GM10248 (cell line): ENCODE results near the gene WNT16.

Source experiments
- CTCF ChIA-PET: fragments of 300-600 bp; sonication (Branson Sonifier 250); formaldehyde crosslinking; extraction: SDS; loops from one replicate; lab custom pipeline; 2021; ENCODE audit warnings: antibody characterized with exemption; lab: Yijun Ruan, JAX
- POLR2A ChIA-PET: fragments of 350-650 bp; sonication (Branson Sonifier 250); formaldehyde crosslinking; extraction: SDS; loops from one replicate; lab custom pipeline; 2020; ENCODE audit warnings: antibody characterized with exemption; lab: Yijun Ruan, JAX
- DNase-seq: peaks from one replicate; pipeline ENCODE4 v3.0.0; 2012; ENCODE audit errors: extremely low spot score
- TF ChIP-seq, protein P1 (sequence below): IDR thresholded peaks from 2 replicates; pipeline ENCODE4 v1.5.1; 2012; ENCODE audit warnings: mild to moderate bottlenecking, low read depth; ENCODE audit errors: extremely low read depth, missing control alignments, control extremely low read depth

WNT16 gene

GRCh38 chr7:121328508-121329190 lies at the start of gene WNT16:
Gene WNT16 (plus strand): TSS chr7:121329000. CDS start chr7:121329293, 293 bp downstream.
- POLR2A ChIA-PET = no interaction called here
- CTCF ChIA-PET = interaction anchor here (1.0 to 1.4 kb wide), 4 partner anchors 16 to 666 kb away, joined by 3 to 4 read pairs (median 3); no protein-coding TSS in a partner anchor
- peak; percentile 24 for DNase-seq
- TF ChIP-seq, protein P1, sequence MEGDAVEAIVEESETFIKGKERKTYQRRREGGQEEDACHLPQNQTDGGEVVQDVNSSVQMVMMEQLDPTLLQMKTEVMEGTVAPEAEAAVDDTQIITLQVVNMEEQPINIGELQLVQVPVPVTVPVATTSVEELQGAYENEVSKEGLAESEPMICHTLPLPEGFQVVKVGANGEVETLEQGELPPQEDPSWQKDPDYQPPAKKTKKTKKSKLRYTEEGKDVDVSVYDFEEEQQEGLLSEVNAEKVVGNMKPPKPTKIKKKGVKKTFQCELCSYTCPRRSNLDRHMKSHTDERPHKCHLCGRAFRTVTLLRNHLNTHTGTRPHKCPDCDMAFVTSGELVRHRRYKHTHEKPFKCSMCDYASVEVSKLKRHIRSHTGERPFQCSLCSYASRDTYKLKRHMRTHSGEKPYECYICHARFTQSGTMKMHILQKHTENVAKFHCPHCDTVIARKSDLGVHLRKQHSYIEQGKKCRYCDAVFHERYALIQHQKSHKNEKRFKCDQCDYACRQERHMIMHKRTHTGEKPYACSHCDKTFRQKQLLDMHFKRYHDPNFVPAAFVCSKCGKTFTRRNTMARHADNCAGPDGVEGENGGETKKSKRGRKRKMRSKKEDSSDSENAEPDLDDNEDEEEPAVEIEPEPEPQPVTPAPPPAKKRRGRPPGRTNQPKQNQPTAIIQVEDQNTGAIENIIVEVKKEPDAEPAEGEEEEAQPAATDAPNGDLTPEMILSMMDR = no peak

DNA sequence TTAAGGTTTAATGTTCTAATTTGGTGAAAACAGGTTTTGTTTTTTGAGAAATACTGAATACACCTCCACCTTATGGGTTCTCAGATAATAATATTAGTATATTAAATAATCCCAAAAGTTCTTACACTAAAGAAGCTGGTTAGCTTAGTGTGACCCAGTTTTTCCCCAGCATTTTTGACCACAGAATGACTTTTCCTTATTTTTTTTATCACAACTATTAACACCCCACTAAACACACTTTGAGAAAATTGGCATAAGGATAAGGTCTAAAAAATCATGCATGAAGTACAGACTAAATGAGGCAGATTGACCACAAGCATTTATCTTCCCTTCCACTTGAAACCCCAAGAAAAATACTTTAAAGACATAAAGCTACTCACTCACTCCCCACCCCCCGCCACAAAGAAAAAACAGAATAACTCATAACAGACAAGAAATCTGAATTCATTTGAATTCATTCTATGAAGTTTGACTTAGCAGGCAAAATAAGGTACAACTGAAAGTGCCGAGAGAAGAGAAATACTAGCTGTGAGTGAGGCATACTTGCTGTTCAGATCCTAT lies 49.7 kb upstream of the WNT16 start:
- ChIA-PET CTCF (interaction anchor here (0.7 to 2.1 kb wide), 6 partner anchors 10 to 172 kb away, joined by 3 to 6 read pairs (median 3); partner anchors contain the start of gene FAM3C), POLR2A (no interaction called here)
- no peak for DNase-seq
- TF ChIP-seq, protein P1 = no peak

GRCh38 chr7:121279822-121280221 lies 49.0 kb upstream of the WNT16 start:
- ChIA-PET CTCF (interaction anchor here (1.9 to 2.1 kb wide), 2 partner anchors 9 to 141 kb away, joined by 4 to 6 read pairs; no protein-coding TSS in a partner anchor), POLR2A (no interaction called here)
- TF ChIP-seq, protein P1 = no peak
- no peak for DNase-seq

- CTCF ChIA-PET = interaction anchor here (2.1 kb wide), 1 partner anchor 9 kb away, joined by 6 read pairs; no protein-coding TSS in a partner anchor
- DNase-seq = no peak
- POLR2A ChIA-PET = interaction anchor here (0.6 kb wide), 1 partner anchor 688 kb away, joined by 3 read pairs; no protein-coding TSS in a partner anchor
- TF ChIP-seq, protein P1 = no peak
These were observed 48.1 kb upstream of the WNT16 start for GRCh38 chr7:121280656-121281055.

DNA sequence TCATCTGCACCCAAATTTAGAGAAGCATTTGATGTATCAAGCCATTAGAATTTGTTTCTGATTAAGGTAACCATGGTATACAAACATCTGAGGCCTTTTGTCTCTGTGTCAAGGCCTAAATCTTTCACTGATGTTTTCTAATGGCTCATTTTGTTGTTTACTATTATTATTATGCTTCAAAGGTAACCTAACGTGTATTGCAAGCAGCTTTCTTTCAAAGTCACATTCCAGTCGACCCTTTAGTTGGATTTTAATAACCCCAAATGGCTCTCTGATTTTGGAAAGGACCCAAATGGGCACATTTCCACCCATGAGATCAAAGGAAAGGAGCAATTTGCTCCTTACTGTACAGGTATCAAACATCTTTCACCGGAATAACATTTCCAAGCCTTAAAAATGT lies 46.7 kb upstream of the WNT16 start:
- ChIA-PET POLR2A (no interaction called here), CTCF (interaction anchor here (1.0 to 1.3 kb wide), 3 partner anchors 8 to 201 kb away, joined by 3 read pairs; no protein-coding TSS in a partner anchor)
- TF ChIP-seq, protein P1 = no peak
- DNase-seq = no peak

- TF ChIP-seq, protein P1 = no peak
- ChIA-PET POLR2A (no interaction called here), CTCF (interaction anchor here (1.2 kb wide), 1 partner anchor 24 kb away, joined by 3 read pairs; no protein-coding TSS in a partner anchor)
- DNase-seq = no peak
These were observed 43.6 kb upstream of the WNT16 start for GRCh38 chr7:121285066-121285667.
